ENCODE measurements around the gene LIPM. TPM values are rescaled to one million over a fixed set of nuclear protein-coding genes. Genes with fewer than 3 reads are reported as not detected.

LIPM gene
- total RNA-seq, 1 donor from 2014 or later: not detected

- Histone ChIP-seq H3K36me3 (no peaks in the 10 kb centered on the region), H3K27ac (no peak overlapping the region), H3K27me3 (no peaks in the 10 kb centered on the region), H3K9me3 (no peaks in the 10 kb centered on the region), H3K4me1 (no peaks in the 10 kb centered on the region), H3K4me3 (no peak overlapping the region)
- intact Hi-C loops (cut with DNase I): no loop called here
- DNase-seq (peak; percentile 71), ATAC-seq (peak; percentile 92)
- TF ChIP-seq CTCF (IDR thresholded peaks at IDR 0.05): no peak
Measured at GRCh38 chr10:88792661-88793060, 9.9 kb upstream of the LIPM start.

DNA sequence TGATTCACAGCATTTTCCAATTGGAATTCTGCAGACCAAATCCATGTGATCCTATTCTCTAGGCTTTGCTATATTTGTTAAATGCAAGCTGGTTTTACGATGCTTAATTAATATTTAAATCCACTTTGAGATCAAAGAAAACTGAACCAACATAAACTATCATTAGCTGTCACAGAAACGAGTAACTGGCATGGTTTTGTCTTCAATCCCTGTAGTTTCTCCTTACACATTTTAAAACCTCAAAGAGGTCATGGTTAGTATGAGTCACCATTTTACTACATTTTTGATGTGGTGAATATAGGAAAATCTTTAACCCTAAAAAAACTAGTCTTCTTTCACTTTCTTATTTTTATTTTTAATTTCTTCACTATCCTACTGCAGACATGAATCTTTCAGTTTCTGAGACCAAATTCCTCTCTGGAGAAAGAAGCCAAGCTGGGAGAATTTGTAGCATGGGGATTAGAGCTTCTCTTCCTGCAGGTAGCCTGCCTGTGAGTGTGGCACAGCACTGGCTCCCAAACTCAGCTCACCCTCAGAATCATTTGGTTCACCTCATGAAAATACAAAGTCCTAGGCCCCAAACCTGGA is 8.7 kb upstream of the LIPM start:
- DNase-seq: no peak
- intact Hi-C loops (cut with DNase I): no loop called here
- no peak overlapping the region for H3K27ac ChIP-seq
- no peaks in the 10 kb centered on the region for H3K4me1 ChIP-seq
- no peak overlapping the region for H3K4me3 ChIP-seq
- TF ChIP-seq CTCF (IDR thresholded peaks at IDR 0.05): no peak
- H3K36me3 ChIP-seq: no peaks in the 10 kb centered on the region
- ATAC-seq: no peak
- H3K9me3 ChIP-seq: no peaks in the 10 kb centered on the region
- no peaks in the 10 kb centered on the region for H3K27me3 ChIP-seq

DNA sequence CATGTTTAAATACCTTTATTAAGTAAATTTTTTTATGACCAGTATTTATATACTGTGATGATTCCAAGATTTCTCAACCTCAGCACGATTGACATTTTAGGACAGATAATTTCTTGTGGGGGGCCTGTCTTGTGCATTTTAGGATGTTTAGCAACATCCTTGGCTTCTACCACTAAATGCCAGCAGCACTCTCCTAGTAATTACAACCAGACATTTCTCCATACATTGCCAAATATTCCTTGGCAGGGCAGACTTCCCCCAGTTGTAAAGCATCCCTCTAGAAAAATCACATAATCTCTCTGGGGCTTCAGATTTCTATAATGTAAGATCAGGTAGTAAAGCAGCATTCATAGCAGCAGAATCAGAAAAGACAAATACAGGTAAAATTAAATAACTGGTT is 7.8 kb upstream of the LIPM start:
- no peak for ATAC-seq

DNA sequence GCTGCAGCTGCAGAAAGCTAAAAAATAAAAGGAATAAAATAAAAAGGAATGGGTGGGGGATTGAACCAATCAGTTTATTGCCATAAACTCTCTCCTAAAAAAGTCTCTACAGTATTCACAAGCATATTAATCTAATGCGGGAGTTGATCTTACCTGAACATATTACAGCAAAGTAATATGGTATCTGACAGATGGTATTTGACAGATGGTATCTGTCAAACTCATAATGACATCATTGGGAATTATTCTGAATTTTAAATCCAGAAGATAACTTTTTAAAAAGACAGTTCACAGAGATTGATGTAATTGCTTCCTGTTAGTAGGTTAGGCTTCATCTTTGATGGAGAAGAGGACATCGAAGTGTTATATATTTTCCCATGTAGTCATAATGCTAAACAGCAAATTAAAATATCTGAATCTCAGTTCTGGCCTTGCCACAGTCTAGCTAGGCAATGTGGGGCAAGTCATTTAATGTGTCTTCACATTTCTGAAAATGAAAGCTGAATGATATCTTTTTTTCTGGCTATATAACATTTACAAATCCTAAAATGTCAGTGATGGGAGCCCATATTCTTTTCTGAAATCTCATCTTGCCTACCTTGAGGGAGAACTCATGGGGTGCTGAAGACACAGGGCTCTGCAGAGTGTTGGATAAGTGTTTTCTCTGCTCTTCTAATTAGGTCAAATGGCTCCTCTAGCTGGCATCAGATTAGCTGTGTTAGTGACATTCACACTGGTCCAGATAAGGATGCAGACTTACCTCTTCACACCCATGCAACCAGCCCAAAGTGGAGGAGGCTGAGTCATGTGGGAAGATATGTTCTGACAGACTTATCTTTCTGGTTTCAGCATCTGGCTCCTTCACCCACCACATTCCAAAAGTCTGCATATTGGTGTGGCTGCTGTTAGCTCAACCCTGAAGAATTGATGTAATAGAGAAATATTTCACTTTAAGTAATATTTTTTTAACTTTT is 2.1 kb upstream of the LIPM start:
- DNase-seq: no peak
- no peak for TF ChIP-seq CTCF (IDR thresholded peaks at IDR 0.05)
- no peak overlapping the region for H3K4me3 ChIP-seq
- no peaks in the 10 kb centered on the region for H3K4me1 ChIP-seq
- H3K36me3 ChIP-seq: no peaks in the 10 kb centered on the region
- no peak for ATAC-seq
- intact Hi-C loops (cut with DNase I): no loop called here
- no peak overlapping the region for H3K27ac ChIP-seq
- H3K27me3 ChIP-seq: no peaks in the 10 kb centered on the region
- H3K9me3 ChIP-seq: no peaks in the 10 kb centered on the region

More for the DNA sequence above, 7.8 kb upstream of the LIPM start:
- DNase-seq: no peak
- no peaks in the 10 kb centered on the region for H3K27me3 ChIP-seq
- intact Hi-C loops (cut with DNase I): no loop called here
- TF ChIP-seq CTCF (IDR thresholded peaks at IDR 0.05): no peak
- no peaks in the 10 kb centered on the region for H3K9me3 ChIP-seq
- no peaks in the 10 kb centered on the region for H3K4me1 ChIP-seq
- H3K4me3 ChIP-seq: no peak overlapping the region
- no peak overlapping the region for H3K27ac ChIP-seq
- H3K36me3 ChIP-seq: no peaks in the 10 kb centered on the region

DNA sequence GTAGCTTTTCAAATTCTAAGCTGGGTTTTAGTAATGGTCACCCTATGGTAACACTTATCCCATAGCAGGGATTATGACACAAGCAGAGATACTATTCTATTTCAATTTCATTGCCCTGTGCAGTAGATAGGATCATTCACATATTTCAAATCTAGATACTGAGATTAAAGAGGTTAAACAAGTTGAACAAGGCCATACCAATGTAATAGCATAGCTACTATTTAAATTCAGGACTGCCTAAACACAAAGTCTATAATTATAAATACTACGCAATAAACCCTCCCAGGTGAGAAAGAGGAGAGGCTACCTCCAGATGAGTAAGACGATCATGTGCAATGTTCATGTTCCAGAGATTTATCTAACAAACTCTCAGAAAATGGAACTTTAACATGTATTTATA is 1.1 kb downstream of the LIPM start:
- no peaks in the 10 kb centered on the region for H3K9me3 ChIP-seq
- no peaks in the 10 kb centered on the region for H3K36me3 ChIP-seq
- H3K4me3 ChIP-seq: no peak overlapping the region
- H3K27me3 ChIP-seq: no peaks in the 10 kb centered on the region
- TF ChIP-seq CTCF (IDR thresholded peaks at IDR 0.05): no peak
- intact Hi-C loops (cut with DNase I): no loop called here
- DNase-seq: no peak
- H3K4me1 ChIP-seq: no peaks in the 10 kb centered on the region
- ATAC-seq: no peak
- no peak overlapping the region for H3K27ac ChIP-seq
